Fibroblast of the aortic adventitia (primary cell): ENCODE measurements around the gene TRIM5. TPM values are rescaled to one million over a fixed set of nuclear protein-coding genes. Genes with fewer than 3 reads are reported as not detected.
"Not testable (repeated sequence)": the region's sequence is repeated elsewhere in the genome, so short reads cannot be mapped to it uniquely, and the experiment has no call there.

ENCODE experiments used
- DNase-seq: peaks from one replicate; pipeline ENCODE4 v3.0.0-alpha.2; 2010; ENCODE audit warnings: low read depth
- H3K4me3 ChIP-seq: 2 replicates; pipeline ENCODE4 v1.5.1; 2011; ENCODE audit warnings: low read depth, mild to moderate bottlenecking, control low read depth, low read length, moderate library complexity
- total RNA-seq: library from RNA; depleted of rRNA; stranded (reverse); fragments of >200 nt; gene quantifications from 2 replicates; pipeline ENCODE4 v1.2.3, GENCODE V29; 2012; ENCODE audit warnings: low replicate concordance
- TF ChIP-seq, protein P1 (sequence below): IDR thresholded peaks from 2 replicates; pipeline ENCODE4 v1.5.1; 2011; ENCODE audit warnings: mild to moderate bottlenecking, low read length, control low read depth, inconsistent platforms; ENCODE audit not compliant: insufficient read depth

Gene TRIM5
- total RNA-seq, 1 donor, result 32.5 TPM

DNA sequence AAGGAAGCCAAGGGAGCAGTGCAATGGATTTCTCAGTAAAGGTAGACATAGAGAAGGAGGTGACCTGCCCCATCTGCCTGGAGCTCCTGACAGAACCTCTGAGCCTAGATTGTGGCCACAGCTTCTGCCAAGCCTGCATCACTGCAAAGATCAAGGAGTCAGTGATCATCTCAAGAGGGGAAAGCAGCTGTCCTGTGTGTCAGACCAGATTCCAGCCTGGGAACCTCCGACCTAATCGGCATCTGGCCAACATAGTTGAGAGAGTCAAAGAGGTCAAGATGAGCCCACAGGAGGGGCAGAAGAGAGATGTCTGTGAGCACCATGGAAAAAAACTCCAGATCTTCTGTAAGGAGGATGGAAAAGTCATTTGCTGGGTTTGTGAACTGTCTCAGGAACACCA lies 11.3 kb upstream of the TRIM5 start:
- DNase-seq, result no peak
- TF ChIP-seq, protein P1, sequence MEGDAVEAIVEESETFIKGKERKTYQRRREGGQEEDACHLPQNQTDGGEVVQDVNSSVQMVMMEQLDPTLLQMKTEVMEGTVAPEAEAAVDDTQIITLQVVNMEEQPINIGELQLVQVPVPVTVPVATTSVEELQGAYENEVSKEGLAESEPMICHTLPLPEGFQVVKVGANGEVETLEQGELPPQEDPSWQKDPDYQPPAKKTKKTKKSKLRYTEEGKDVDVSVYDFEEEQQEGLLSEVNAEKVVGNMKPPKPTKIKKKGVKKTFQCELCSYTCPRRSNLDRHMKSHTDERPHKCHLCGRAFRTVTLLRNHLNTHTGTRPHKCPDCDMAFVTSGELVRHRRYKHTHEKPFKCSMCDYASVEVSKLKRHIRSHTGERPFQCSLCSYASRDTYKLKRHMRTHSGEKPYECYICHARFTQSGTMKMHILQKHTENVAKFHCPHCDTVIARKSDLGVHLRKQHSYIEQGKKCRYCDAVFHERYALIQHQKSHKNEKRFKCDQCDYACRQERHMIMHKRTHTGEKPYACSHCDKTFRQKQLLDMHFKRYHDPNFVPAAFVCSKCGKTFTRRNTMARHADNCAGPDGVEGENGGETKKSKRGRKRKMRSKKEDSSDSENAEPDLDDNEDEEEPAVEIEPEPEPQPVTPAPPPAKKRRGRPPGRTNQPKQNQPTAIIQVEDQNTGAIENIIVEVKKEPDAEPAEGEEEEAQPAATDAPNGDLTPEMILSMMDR, result no peak
- no peak overlapping the region for H3K4me3 ChIP-seq

DNA sequence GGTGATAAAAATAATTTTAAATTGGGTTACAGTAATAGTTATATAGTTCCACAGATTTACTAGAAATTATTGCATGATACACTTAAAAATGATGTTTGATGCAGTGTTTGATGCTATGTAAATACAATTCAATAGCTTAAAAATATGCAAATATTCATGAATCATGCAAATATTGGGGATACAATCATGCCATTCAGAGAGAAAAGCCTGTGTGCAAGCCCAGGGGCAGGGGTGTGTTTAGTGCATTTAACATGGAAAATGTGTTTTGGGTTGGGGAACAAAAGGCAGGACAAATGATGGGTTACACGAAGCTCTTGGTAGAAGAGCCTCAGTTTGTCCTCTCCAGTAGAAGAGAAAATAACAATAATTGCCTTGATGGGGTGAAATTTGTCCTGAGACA lies 10.7 kb upstream of the TRIM5 start:
- TF ChIP-seq, protein P1, result no peak
- H3K4me3 ChIP-seq, result no peak overlapping the region

GRCh38 chr11:5694642-5695041 lies 9.8 kb upstream of the TRIM5 start:
- TF ChIP-seq, protein P1, result no peak
- DNase-seq, result no peak
- no peak overlapping the region for H3K4me3 ChIP-seq

More for the DNA sequence above, 10.7 kb upstream of the TRIM5 start:
- no peak for DNase-seq

GRCh38 chr11:5691964-5692361 lies 7.1 kb upstream of the TRIM5 start:
- no peak overlapping the region for H3K4me3 ChIP-seq
- TF ChIP-seq, protein P1, result no peak
- no peak for DNase-seq

- not testable (repeated sequence) for DNase-seq
- peak overlapping the region; percentile 59 for H3K4me3 ChIP-seq
Measured at GRCh38 chr11:5691238-5691963, 6.5 kb upstream of the TRIM5 start.

GRCh38 chr11:5690736-5691135 lies 5.9 kb upstream of the TRIM5 start:
- peak; percentile 72 for DNase-seq
- TF ChIP-seq, protein P1, result no peak

GRCh38 chr11:5690216-5690615 lies 5.3 kb upstream of the TRIM5 start:
- peak overlapping the region; percentile 59 for H3K4me3 ChIP-seq
- DNase-seq, result peak; percentile 83
- TF ChIP-seq, protein P1, result no peak

More at GRCh38 chr11:5690736-5691135, 5.9 kb upstream of the TRIM5 start:
- peak overlapping the region; percentile 59 for H3K4me3 ChIP-seq
